HCT116 (cell line): ENCODE data around the gene CLCN3. TPM values are rescaled to one million over a fixed set of nuclear protein-coding genes. Genes with fewer than 3 reads are reported as not detected.
"Not testable (repeated sequence)": the region's sequence is repeated elsewhere in the genome, so short reads cannot be mapped to it uniquely, and the experiment has no call there.

Source experiments
- ATAC-seq: fragments of 200-7000 bp; cut with Tn5 transposase; 2 replicates; pipeline ENCODE4 v1.9.1; 2020; ENCODE audit warnings: mild to moderate bottlenecking, moderate library complexity
- BruUV-seq: library from RNA; stranded (reverse); fragments of 400-500 nt; replicated peaks from 2 replicates; lab custom pipeline; 2021; lab: Mats Ljungman, UMichigan
- CTCF ChIA-PET: fragments of 300-600 bp; sonication (Branson Sonifier 250); formaldehyde crosslinking; loops from one replicate; lab custom pipeline; 2021; ENCODE audit warnings: antibody characterized with exemption; lab: Charles Lee
- POLR2A ChIA-PET: fragments of 300-600, 350-600 bp; sonication (Branson Sonifier 250); formaldehyde crosslinking; loops from one replicate; lab custom pipeline; 2021; ENCODE audit warnings: antibody characterized with exemption; lab: Charles Lee
- RAD21 ChIA-PET, 2 experiments: fragments of 300-600 bp; sonication (Branson Sonifier 250); formaldehyde crosslinking; loops; one replicate each; lab custom pipeline; 2023; ENCODE audit warnings: low total read pairs in 2 of 2; ENCODE audit not compliant: uncharacterized antibody in 2 of 2, unreplicated experiment in 2 of 2, low non-redundant PET in 1 of 2; lab: Charles Lee
- DNase-seq: peaks from one replicate; pipeline ENCODE4 v3.0.0-alpha.2; 2010; ENCODE audit warnings: low read depth, low spot score
- H2AFZ ChIP-seq: fragments of 200-600 bp; shearing (Covaris generic), sonication (generic); 2 replicates; pipeline ENCODE4 v1.6.1; 2017; ENCODE audit warnings: low read depth, mixed run types, mixed read lengths, antibody characterized with exemption, low read length; ENCODE audit not compliant: poor library complexity, severe bottlenecking
- H3K27ac ChIP-seq: 2 replicates; pipeline ENCODE4 v1.5.1; 2012; ENCODE audit warnings: low read depth, low read length
- H3K27me3 ChIP-seq: fragments of 200-600 bp; sonication (generic); 2 replicates; pipeline ENCODE4 v1.6.1; 2016; ENCODE audit warnings: mixed run types, low read length, mixed read lengths; ENCODE audit not compliant: insufficient read depth
- H3K36me3 ChIP-seq, 2 experiments: fragments of 200-500 bp in 1 of 2; fragments of 200-600 bp in 1 of 2; sonication (Bioruptor generic) in 1 of 2; sonication (generic) in 1 of 2; 2 replicates each; pipeline versions ENCODE4 v1.5.1 to v1.6.1; 2014 to 2016; ENCODE audit warnings: low read length in 2 of 2, inconsistent platforms in 1 of 2, mixed read lengths in 1 of 2, mixed run types in 1 of 2; ENCODE audit not compliant: insufficient read depth in 2 of 2, control insufficient read depth in 1 of 2
- H3K4me1 ChIP-seq, 2 experiments: fragments of 200-600 bp in 1 of 2; sonication (generic) in 1 of 2; 2 replicates each; pipeline versions ENCODE4 v1.5.1 to v1.6.1; 2012 to 2017; ENCODE audit warnings: low read length in 2 of 2, inconsistent platforms in 1 of 2, mild to moderate bottlenecking in 1 of 2, mixed read lengths in 1 of 2, mixed run types in 1 of 2, moderate library complexity in 1 of 2; ENCODE audit not compliant: insufficient read depth in 2 of 2, control insufficient read depth in 1 of 2
- H3K4me2 ChIP-seq: fragments of 200-600 bp; sonication (generic); 2 replicates; pipeline ENCODE4 v1.6.1; 2017; ENCODE audit warnings: mixed run types, low read length, mixed read lengths
- H3K4me3 ChIP-seq, 2 experiments: fragments of 200-600 bp in 1 of 2; sonication (generic) in 1 of 2; replicated peaks in 1 of 2; 2 replicates each; pipeline ENCODE4 v1.5.1; 2011 to 2016; ENCODE audit warnings: low read length in 2 of 2, control low read depth in 1 of 2, low read depth in 1 of 2, mild to moderate bottlenecking in 1 of 2, mixed read lengths in 1 of 2, mixed run types in 1 of 2
- H3K79me2 ChIP-seq: fragments of 200-600 bp; sonication (generic); 2 replicates; pipeline ENCODE4 v1.6.1; 2017; ENCODE audit warnings: mild to moderate bottlenecking, mixed run types, low read length, moderate library complexity, mixed read lengths; ENCODE audit not compliant: insufficient read depth
- H3K9ac ChIP-seq: fragments of 200-600 bp; sonication (generic); 2 replicates; pipeline ENCODE4 v1.6.1; 2016; ENCODE audit warnings: low read length, mixed read lengths
- H3K9me2 ChIP-seq: fragments of 200-600 bp; sonication (generic), shearing (Covaris generic); 2 replicates; pipeline ENCODE4 v1.6.1; 2017; ENCODE audit warnings: mixed run types, mild to moderate bottlenecking, moderate library complexity; ENCODE audit not compliant: insufficient read depth
- H3K9me3 ChIP-seq, 2 experiments: fragments of 200-500 bp in 1 of 2; fragments of 200-600 bp in 1 of 2; sonication (Bioruptor generic) in 1 of 2; sonication (generic) in 1 of 2; 2 replicates each; pipeline ENCODE4 v1.6.1; 2014 to 2017; ENCODE audit warnings: low read length in 2 of 2, mixed read lengths in 2 of 2, inconsistent platforms in 1 of 2, low read depth in 1 of 2, mild to moderate bottlenecking in 1 of 2, mixed run types in 1 of 2, moderate library complexity in 1 of 2; ENCODE audit not compliant: control insufficient read depth in 1 of 2, insufficient read depth in 1 of 2
- H4K20me1 ChIP-seq: fragments of 200-600 bp; sonication (generic), shearing (Covaris generic); 2 replicates; pipeline ENCODE4 v1.6.1; 2017; ENCODE audit warnings: mixed run types, mild to moderate bottlenecking, moderate library complexity; ENCODE audit not compliant: insufficient read depth
- ELF1 ChIP-seq: IDR thresholded peaks from 2 replicates; pipeline ENCODE4 v1.6.1; 2012; ENCODE audit warnings: low read depth, borderline replicate concordance
- RAD21 ChIP-seq: IDR thresholded peaks from 2 replicates; pipeline ENCODE4 v1.6.1; 2012; ENCODE audit warnings: low read depth, mild to moderate bottlenecking
- TCF7L2 ChIP-seq: IDR thresholded peaks from 2 replicates; pipeline ENCODE4 v1.7.0; 2011; ENCODE audit warnings: borderline replicate concordance, inconsistent platforms; ENCODE audit not compliant: insufficient read depth, insufficient read length; ENCODE audit errors: extremely low read depth
- YY1 ChIP-seq: IDR thresholded peaks from 2 replicates; pipeline ENCODE4 v1.6.1; 2011; ENCODE audit warnings: low read length, low read depth, moderate library complexity, mild to moderate bottlenecking; ENCODE audit not compliant: insufficient replicate concordance; ENCODE audit errors: extremely low read depth
- intact Hi-C: fragments of 100-400 bp; cut with micrococcal nuclease; formaldehyde crosslinking; loops from 2 replicates; pipeline ENCODE4 v1.10.0; 2022
- total RNA-seq: library from RNA; stranded (reverse); gene quantifications from one replicate; pipeline ENCODE4 v1.2.1, GENCODE V29; 2021; ENCODE audit not compliant: unreplicated experiment
- TF ChIP-seq, protein P1 (sequence below): IDR thresholded peaks from 2 replicates; pipeline ENCODE4 v1.6.1; 2011; ENCODE audit warnings: mild to moderate bottlenecking, low read length, moderate library complexity; ENCODE audit not compliant: insufficient replicate concordance; ENCODE audit errors: extremely low read depth
- TF ChIP-seq, protein P2 (sequence below): IDR thresholded peaks from 2 replicates; pipeline ENCODE4 v1.6.1; 2012

CLCN3 gene
- total RNA-seq, 1 experiment from 2014 or later: 60.4 TPM

DNA sequence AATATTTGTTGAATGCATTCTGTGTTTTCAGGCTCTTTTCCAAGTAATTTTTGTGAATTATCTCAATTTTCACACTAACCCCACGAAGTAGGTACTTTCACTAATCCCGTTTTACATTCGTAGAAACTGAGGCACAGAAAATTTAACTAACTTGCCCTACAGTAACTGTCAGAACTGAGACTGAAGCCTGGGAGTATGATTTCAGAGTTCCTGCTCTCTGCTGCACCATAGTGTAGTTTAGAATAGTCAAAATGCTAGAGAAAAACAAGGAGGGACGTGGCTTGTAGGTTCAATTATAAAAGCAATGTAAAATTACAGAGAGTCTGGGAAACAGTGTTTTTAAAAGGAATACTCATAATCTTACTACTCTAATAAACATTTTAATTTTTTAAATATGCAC is 2.2 kb downstream of the CLCN3 start (continued):
- TF ChIP-seq, protein P1, sequence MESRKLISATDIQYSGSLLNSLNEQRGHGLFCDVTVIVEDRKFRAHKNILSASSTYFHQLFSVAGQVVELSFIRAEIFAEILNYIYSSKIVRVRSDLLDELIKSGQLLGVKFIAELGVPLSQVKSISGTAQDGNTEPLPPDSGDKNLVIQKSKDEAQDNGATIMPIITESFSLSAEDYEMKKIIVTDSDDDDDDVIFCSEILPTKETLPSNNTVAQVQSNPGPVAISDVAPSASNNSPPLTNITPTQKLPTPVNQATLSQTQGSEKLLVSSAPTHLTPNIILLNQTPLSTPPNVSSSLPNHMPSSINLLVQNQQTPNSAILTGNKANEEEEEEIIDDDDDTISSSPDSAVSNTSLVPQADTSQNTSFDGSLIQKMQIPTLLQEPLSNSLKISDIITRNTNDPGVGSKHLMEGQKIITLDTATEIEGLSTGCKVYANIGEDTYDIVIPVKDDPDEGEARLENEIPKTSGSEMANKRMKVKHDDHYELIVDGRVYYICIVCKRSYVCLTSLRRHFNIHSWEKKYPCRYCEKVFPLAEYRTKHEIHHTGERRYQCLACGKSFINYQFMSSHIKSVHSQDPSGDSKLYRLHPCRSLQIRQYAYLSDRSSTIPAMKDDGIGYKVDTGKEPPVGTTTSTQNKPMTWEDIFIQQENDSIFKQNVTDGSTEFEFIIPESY: no peak
- TF ChIP-seq YY1: no peak
- TF ChIP-seq, protein P2, sequence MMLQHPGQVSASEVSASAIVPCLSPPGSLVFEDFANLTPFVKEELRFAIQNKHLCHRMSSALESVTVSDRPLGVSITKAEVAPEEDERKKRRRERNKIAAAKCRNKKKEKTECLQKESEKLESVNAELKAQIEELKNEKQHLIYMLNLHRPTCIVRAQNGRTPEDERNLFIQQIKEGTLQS: no peak
- no peak for TF ChIP-seq ELF1
- no peak for TF ChIP-seq RAD21
- TF ChIP-seq TCF7L2: no peak

DNA sequence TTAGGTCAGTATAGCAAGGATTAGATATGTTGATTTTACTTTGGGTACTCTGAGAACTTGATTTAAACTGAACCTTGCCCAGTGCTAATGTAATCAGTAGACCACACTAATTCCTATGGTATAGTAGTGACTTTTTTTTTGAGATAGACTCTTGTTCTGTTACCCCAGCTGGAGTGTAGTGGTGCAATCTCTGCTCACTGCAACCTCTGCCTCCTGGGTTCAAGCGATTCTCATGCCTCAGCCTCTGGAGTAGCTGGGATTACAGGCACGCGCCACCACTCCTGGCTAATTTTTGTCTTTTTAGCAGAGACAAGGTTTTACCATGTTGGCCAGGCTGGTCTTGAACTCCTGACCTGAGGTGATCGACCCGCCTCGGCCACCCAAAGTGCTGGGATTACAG is 3.6 kb downstream of the CLCN3 start:
- BruUV-seq, DNase-seq, H3K27ac ChIP-seq, CTCF ChIA-PET, ATAC-seq, H3K9me3 ChIP-seq, H3K4me2 ChIP-seq, H4K20me1 ChIP-seq, POLR2A ChIA-PET, intact Hi-C loops, H3K36me3 ChIP-seq, H3K27me3 ChIP-seq, H3K9me2 ChIP-seq, H3K4me3 ChIP-seq, RAD21 ChIA-PET, H2AFZ ChIP-seq, H3K9ac ChIP-seq: not testable (repeated sequence)
- Histone ChIP-seq H3K4me1 (peaks cover 9 to 23% of the 10 kb centered on the region in 2 experiments; a peak in 3 of 4 replicates), H3K79me2 (peaks cover 85% of the 10 kb centered on the region)
